ENCODE measurements around the gene MAST3. TPM values are rescaled to one million over a fixed set of nuclear protein-coding genes. Genes with fewer than 3 reads are reported as not detected.
A peak's percentile ranks its signal among the peaks of the same experiment; 100 is the strongest.

The MAST3 gene
- total and polyA plus RNA-seq, 2 of the 13 experiments (the other 11 are each of a cell fraction or from before 2014, with no cell fraction given), result 4.1 to 4.6 TPM

DNA sequence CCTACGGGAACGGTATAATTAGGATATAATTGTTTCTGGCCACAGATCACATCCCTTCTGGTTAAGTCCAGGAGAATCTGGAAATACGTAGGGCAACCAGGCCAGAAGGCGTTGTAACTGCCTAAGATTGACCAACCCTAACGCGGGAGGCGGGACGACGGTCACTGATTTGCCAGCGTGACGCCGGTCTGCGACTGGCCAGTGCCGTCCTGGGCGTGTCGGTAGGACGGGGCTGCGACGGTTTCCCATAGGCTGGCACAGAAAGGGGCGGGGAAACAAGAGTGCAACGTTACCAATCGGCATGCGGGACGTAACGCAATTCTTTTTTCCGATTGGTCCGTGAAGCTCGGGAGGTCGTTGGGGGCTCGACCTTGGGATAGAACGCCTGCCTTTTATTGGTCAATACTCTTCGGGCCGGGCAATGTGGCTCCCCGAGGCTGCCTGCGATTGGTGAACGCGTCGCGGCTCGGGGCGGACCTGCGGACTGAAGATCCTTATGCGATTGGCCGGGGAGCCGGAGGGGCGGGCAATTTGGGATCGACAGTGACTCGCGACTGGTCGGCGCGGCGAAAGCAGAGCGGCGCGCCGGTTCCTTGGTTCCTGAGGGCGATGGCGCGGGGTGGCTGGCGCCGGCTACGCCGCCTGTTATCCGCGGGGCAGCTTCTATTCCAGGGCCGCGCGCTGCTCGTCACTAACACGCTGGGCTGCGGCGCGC, 95.3 kb downstream of the MAST3 start, which contains the start of gene MPV17L2 (continued):
- no peak for TF ChIP-seq ZNF180 (CRISPR knock-in tag; IDR thresholded peaks at IDR 0.05; ENCODE audit: borderline replicate concordance, low read depth)
- no peak for TF ChIP-seq ZNF552 (CRISPR knock-in tag; IDR thresholded peaks at IDR 0.05; ENCODE audit: borderline replicate concordance)
- TF ChIP-seq ZNF839 (CRISPR knock-in tag; IDR thresholded peaks at IDR 0.05; ENCODE audit: borderline replicate concordance), result no peak
- TF ChIP-seq, protein P1, sequence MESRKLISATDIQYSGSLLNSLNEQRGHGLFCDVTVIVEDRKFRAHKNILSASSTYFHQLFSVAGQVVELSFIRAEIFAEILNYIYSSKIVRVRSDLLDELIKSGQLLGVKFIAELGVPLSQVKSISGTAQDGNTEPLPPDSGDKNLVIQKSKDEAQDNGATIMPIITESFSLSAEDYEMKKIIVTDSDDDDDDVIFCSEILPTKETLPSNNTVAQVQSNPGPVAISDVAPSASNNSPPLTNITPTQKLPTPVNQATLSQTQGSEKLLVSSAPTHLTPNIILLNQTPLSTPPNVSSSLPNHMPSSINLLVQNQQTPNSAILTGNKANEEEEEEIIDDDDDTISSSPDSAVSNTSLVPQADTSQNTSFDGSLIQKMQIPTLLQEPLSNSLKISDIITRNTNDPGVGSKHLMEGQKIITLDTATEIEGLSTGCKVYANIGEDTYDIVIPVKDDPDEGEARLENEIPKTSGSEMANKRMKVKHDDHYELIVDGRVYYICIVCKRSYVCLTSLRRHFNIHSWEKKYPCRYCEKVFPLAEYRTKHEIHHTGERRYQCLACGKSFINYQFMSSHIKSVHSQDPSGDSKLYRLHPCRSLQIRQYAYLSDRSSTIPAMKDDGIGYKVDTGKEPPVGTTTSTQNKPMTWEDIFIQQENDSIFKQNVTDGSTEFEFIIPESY (CRISPR knock-in tag; IDR thresholded peaks at IDR 0.05), result no peak
- peak; percentile 20; the same call in 1 of the 2 replicates for TF ChIP-seq DMAP1 (CRISPR knock-in tag; IDR thresholded peaks at IDR 0.05)
- peak; percentile 34 to 78; a peak in 3 of 4 replicates for TF ChIP-seq NR2F1 (CRISPR knock-in tag; IDR thresholded peaks at IDR 0.05)
- no peak for TF ChIP-seq ZNF569 (CRISPR knock-in tag; IDR thresholded peaks at IDR 0.05; ENCODE audit: borderline replicate concordance)
- no peak for TF ChIP-seq TSC22D2 (CRISPR knock-in tag; IDR thresholded peaks at IDR 0.05; ENCODE audit: borderline replicate concordance)
- no peak for TF ChIP-seq ZFP1 (CRISPR knock-in tag; IDR thresholded peaks at IDR 0.05)
- TF ChIP-seq, protein P2, sequence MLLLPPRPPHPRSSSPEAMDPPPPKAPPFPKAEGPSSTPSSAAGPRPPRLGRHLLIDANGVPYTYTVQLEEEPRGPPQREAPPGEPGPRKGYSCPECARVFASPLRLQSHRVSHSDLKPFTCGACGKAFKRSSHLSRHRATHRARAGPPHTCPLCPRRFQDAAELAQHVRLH (CRISPR knock-in tag; IDR thresholded peaks at IDR 0.05; ENCODE audit: borderline replicate concordance, low read depth), result 0 out of 2 replicates have a peak, but pooled peaks have one; percentile 26
- TF ChIP-seq HNF4G (IDR thresholded peaks at IDR 0.05; ENCODE audit: borderline replicate concordance, low read depth, low read length), result no peak
- no peak for TF ChIP-seq HNF4G (CRISPR knock-in tag; IDR thresholded peaks at IDR 0.05; ENCODE audit: borderline replicate concordance, low read depth)
- TF ChIP-seq PHF5A (CRISPR knock-in tag; IDR thresholded peaks at IDR 0.05; ENCODE audit: low read depth, unreplicated experiment), result no peak
- TF ChIP-seq GPN1 (CRISPR knock-in tag; IDR thresholded peaks at IDR 0.05; ENCODE audit: borderline replicate concordance), result no peak
- TF ChIP-seq ZNF790 (CRISPR knock-in tag; IDR thresholded peaks at IDR 0.05; ENCODE audit: borderline replicate concordance), result 0 out of 2 replicates have a peak, but pooled peaks have one; percentile 32
- no peak for TF ChIP-seq HNRNPUL1 (IDR thresholded peaks at IDR 0.05; ENCODE audit: low read depth, low read length)
- TF ChIP-seq, protein P3, sequence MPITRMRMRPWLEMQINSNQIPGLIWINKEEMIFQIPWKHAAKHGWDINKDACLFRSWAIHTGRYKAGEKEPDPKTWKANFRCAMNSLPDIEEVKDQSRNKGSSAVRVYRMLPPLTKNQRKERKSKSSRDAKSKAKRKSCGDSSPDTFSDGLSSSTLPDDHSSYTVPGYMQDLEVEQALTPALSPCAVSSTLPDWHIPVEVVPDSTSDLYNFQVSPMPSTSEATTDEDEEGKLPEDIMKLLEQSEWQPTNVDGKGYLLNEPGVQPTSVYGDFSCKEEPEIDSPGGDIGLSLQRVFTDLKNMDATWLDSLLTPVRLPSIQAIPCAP (CRISPR knock-in tag; IDR thresholded peaks at IDR 0.05; ENCODE audit: low read depth), result no peak
- no peak for TF ChIP-seq ZNF34 (CRISPR knock-in tag; IDR thresholded peaks at IDR 0.05; ENCODE audit: borderline replicate concordance)
- TF ChIP-seq EEA1 (CRISPR knock-in tag; IDR thresholded peaks at IDR 0.05; ENCODE audit: borderline replicate concordance), result no peak

Measured in HepG2 (cell line).